IPS-18a (cell line): ENCODE data around the gene ICAM1.
"Not testable (repeated sequence)": the region's sequence is repeated elsewhere in the genome, so short reads cannot be mapped to it uniquely, and the experiment has no call there.

Experiments used
- H3K27ac ChIP-seq: one replicate; pipeline ENCODE4 v1.5.1; 2013; ENCODE audit warnings: low read length
- H3K27me3 ChIP-seq: one replicate; pipeline ENCODE4 v1.6.1; 2013; ENCODE audit warnings: mild to moderate bottlenecking, low read length; ENCODE audit not compliant: control insufficient read depth, insufficient read depth
- H3K36me3 ChIP-seq: one replicate; pipeline ENCODE4 v1.6.1; 2013; ENCODE audit warnings: low read depth, low read length; ENCODE audit not compliant: control insufficient read depth
- H3K4me1 ChIP-seq: one replicate; pipeline ENCODE4 v1.6.1; 2013; ENCODE audit warnings: low read depth, low read length; ENCODE audit not compliant: control insufficient read depth
- H3K4me3 ChIP-seq: one replicate; pipeline ENCODE4 v1.5.1; 2013; ENCODE audit warnings: low read length
- H3K9ac ChIP-seq: one replicate; pipeline ENCODE4 v1.6.1; 2013; ENCODE audit warnings: mild to moderate bottlenecking, low read length, moderate library complexity
- H3K9me3 ChIP-seq: one replicate; pipeline ENCODE4 v1.6.1; 2013; ENCODE audit warnings: low read depth, low read length; ENCODE audit not compliant: control insufficient read depth

Gene ICAM1

DNA sequence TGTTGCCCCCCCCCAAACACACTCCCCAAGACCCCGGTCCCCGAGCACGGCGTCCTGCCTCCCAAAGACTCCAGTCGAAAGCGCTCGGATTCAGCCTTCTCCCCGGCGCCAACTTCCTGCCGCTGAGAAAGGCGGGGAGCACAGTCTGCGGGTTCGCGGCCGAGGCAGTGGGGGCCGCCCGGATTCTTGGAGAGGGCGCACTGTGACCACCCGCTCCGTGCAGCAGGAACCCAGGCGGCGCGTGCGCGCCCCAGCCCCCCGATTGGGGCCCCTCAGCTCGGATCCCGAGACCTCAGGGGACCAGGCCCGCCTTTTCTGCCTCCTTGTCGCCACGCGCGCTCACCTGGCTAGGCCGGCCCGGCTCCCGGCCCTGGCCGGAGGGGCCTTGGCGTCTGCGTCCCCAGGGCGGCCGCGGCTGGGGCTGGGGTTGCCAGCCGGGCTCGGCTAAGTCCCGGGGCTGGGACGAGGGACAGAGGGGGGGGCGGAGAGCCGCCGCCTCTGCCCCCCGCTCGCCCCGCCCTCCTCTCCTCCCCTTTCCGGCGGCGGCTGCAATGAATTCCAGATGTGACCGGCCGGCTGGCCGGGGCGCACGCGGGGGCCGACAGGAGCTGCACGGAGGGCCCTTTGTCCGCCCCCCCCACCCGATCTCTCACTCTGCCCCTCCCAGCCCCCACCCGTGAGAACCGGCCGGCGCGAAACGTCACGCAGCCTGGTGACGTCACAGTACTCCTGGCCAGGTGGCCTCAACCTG, 39.9 kb upstream of the ICAM1 start, which contains the start of gene S1PR2:
Gene S1PR2, minus strand, starts transcription at position 471 of the 751 bp plus-strand sequence. CDS start 6,426 bp downstream, outside the sequence.
- Histone ChIP-seq H3K9me3 (no peaks in the 10 kb centered on the region), H3K27ac (no peak within 1 kb of the TSS), H3K9ac (peak within 1 kb of the TSS; percentile 82), H3K27me3 (no peaks in the 10 kb centered on the region), H3K4me1 (no peaks in the 10 kb centered on the region), H3K36me3 (no peaks in the 10 kb centered on the region), H3K4me3 (peak within 1 kb of the TSS; percentile 75)

DNA sequence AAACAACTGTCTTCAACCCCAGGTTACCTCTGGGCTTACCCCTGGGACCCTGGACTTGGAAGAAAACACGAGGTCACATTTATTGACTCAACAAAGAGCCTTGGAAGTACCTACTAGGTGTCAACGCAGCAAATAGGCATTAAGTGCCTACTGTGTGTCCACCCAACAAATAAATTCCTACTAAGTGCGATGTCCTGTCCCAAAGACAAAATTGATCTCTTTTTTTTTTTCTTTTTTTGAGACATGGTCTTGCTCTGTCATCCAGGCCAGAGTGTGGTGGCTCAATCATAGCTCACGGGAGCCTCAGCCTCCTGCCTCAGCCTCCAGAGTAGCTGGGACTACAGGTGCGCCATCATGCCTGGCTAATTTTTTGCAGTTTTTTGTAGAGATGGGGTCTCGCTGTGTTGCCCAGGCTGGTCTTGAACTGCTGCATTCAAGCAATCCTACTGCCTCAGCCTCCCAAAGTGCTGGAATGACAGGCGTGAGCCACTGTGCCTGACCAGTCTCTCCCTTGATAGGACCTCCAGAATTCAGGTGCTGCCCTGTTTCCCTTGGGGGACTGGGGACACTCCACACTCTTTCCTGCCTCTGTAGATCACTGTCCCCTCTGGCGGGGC, 39.2 kb upstream of the ICAM1 start:
- Histone ChIP-seq H3K36me3 (no peaks in the 10 kb centered on the region), H3K27ac (no peak overlapping the region), H3K4me3 (peak overlapping the region; percentile 75), H3K9me3 (no peaks in the 10 kb centered on the region), H3K4me1 (no peaks in the 10 kb centered on the region), H3K9ac (peak overlapping the region; percentile 82), H3K27me3 (no peaks in the 10 kb centered on the region)

DNA sequence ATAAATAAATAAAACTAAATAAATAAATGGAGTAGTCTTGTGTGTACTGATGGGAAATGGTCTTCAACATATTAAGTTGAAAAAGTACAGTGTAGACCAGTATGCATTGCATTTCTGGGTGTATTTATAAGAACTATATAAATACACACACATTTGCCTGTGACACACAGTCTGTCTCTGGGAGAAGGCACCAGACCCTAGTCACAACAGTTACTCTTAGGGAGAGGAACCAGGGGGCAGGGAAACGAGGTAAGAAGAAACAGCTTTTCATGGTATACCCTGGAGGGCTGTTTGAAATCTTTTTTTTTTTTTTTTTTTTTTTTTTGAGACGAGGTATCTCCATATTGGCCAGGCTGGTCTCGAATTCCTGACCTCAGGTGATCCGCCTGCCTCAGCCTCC, 37.0 kb upstream of the ICAM1 start:
- Histone ChIP-seq H3K9ac (no peak overlapping the region), H3K4me1 (no peaks in the 10 kb centered on the region), H3K27me3 (no peaks in the 10 kb centered on the region), H3K36me3 (no peaks in the 10 kb centered on the region), H3K9me3 (no peaks in the 10 kb centered on the region), H3K4me3 (no peak overlapping the region), H3K27ac (no peak overlapping the region)

DNA sequence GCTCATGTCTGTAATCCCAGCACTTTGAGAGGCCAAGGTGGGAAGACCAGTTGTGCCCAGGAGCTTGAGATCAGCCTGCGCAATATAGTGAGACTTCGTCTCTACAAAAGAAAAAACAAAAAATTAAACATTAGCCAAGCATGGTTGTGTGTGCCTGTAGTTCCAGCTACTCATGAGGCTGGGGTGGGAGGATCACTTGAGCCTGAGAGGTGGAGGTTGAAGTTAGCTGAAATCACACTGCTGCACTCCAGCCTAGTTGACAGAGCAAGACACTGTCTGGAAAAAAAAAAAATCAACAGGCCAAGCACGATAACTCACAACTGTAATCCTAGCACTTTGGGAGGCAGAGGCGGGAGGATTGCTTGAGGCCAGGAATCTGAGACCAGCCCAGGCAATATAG, 35.9 kb upstream of the ICAM1 start:
- Histone ChIP-seq H3K27me3 (no peaks in the 10 kb centered on the region), H3K9me3 (no peaks in the 10 kb centered on the region), H3K4me1 (no peaks in the 10 kb centered on the region), H3K9ac (no peak overlapping the region), H3K36me3 (no peaks in the 10 kb centered on the region), H3K4me3 (no peak overlapping the region), H3K27ac (no peak overlapping the region)

DNA sequence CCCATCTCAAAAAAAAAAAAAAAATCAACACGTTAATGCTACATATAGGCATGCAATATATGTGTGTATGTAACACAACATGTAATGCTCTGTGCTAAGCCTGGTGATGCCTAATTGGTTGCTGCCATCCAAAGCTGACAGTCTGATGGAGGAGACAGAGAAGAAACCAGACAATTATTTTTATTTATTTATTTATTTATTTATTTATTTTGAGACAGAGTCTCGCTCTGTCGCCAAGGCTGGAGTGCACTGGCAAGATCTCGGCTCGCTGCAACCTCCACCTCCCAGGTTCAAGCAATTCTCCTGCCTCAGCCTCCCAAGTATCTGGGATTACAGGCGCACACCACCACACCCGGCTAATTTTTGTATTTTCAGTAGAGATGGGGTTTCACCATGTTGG, 35.5 kb upstream of the ICAM1 start:
- not testable (repeated sequence) for H3K27ac ChIP-seq, H3K36me3 ChIP-seq, H3K9ac ChIP-seq, H3K9me3 ChIP-seq, H3K27me3 ChIP-seq, H3K4me1 ChIP-seq, H3K4me3 ChIP-seq

DNA sequence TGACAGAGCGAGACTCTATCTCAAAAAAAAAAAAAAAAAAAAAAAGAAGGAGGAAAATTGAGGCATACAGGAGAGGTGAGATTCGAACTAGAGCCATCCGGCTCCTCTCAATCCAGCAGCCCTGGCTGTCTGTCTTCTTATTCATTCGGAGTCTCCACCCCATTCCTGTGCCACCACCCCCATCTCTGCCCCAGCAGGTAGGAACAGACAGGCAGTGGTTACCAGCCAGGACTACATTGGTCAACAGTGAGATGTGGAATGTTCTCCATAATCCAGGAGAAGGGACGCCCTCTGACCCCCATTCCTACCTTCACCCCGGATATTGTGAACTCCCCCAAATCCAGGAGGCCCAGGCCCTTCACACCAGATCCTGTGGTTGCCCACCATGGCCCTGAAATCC, 33.2 kb upstream of the ICAM1 start:
- no peaks in the 10 kb centered on the region for H3K27me3 ChIP-seq
- no peak overlapping the region for H3K27ac ChIP-seq
- H3K9me3 ChIP-seq: no peaks in the 10 kb centered on the region
- no peaks in the 10 kb centered on the region for H3K36me3 ChIP-seq
- no peaks in the 10 kb centered on the region for H3K4me1 ChIP-seq
- H3K4me3 ChIP-seq: no peak overlapping the region
- H3K9ac ChIP-seq: no peak overlapping the region

DNA sequence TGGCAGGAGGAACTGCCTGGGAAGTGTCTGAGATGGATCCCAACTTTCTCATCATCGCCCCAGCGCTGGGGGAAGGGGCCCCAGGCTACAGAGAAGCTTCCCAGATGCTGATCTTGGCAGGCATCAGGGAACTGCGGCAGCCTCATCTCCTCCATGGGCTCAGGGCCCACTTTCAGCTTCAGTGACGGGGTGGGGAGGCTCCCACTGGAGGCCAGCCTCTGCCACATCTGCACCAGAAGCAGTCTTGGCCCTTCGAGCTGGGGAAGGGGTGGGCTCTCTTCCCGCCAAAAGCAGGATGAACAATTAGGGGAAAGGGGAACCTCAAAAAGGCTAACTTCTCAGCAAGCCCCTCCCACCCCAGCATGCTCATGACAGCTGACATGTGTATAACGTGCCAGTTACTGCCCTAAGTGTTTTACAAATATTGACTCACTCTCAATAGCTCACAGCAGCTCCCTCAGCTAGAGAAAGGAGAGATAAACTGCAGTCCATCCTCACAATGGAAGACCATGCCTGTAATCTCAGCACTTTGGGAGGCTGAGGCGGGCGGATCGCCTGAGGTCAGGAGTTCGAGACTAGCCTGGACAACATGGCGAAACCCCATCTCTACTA, 32.6 kb upstream of the ICAM1 start:
- no peak overlapping the region for H3K9ac ChIP-seq
- no peak overlapping the region for H3K4me3 ChIP-seq
- no peak overlapping the region for H3K27ac ChIP-seq
- H3K36me3 ChIP-seq: no peaks in the 10 kb centered on the region
- no peaks in the 10 kb centered on the region for H3K27me3 ChIP-seq
- H3K9me3 ChIP-seq: no peaks in the 10 kb centered on the region
- no peaks in the 10 kb centered on the region for H3K4me1 ChIP-seq

DNA sequence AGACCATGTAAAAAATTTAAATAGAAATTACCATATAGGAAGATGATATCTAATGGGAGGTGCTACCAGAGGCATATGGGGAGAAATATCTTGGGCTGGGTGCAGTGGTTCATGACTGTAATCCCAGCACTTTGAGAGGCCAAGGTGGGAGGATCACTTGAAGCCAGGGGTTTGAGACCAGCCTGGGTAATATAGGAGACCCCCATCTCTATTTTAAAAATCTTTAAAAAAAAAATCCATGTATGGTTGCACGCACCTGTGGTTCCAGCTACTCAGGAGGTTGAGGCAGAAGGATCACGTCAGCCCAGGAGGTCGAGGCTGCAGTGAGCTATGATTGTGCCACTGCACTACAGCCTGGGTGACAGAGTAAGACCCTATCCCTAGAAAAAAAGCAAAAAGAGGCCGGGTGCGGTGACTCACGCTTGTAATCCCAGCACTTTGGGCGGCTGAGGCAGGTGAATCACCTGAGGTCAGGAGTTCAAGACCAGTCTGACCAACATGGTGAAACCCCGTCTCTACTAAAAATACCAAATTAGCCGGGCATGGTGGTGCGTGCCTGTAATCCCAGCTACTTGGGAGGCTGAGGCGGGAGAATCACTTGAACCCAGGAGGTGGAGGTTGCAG, 29.0 kb upstream of the ICAM1 start:
- H3K4me3 ChIP-seq, H3K9ac ChIP-seq, H3K4me1 ChIP-seq, H3K27me3 ChIP-seq, H3K27ac ChIP-seq, H3K9me3 ChIP-seq, H3K36me3 ChIP-seq: not testable (repeated sequence)

DNA sequence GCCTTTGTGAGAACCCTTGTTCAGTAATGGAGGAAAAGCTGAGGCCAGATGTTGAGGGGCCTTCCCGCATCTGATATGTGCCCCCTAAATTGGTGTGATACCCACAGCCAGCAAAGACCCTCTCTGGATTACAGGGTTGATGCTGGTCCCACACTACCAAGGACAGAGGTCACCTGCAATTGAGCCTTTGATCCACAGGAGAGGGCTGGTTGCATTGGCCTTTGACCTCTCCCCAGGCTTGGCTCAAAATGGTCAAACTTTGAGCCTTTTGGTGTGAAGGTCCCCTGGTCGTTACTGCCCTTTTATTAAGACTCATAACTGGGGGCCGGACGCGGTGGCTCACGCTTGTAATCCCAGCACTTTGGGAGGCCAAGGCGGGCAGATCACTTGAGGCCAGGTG, 27.3 kb upstream of the ICAM1 start:
- H3K27me3 ChIP-seq: no peaks in the 10 kb centered on the region
- no peak overlapping the region for H3K4me3 ChIP-seq
- no peaks in the 10 kb centered on the region for H3K9me3 ChIP-seq
- no peak overlapping the region for H3K27ac ChIP-seq
- no peak overlapping the region for H3K9ac ChIP-seq
- H3K4me1 ChIP-seq: no peaks in the 10 kb centered on the region
- no peaks in the 10 kb centered on the region for H3K36me3 ChIP-seq

DNA sequence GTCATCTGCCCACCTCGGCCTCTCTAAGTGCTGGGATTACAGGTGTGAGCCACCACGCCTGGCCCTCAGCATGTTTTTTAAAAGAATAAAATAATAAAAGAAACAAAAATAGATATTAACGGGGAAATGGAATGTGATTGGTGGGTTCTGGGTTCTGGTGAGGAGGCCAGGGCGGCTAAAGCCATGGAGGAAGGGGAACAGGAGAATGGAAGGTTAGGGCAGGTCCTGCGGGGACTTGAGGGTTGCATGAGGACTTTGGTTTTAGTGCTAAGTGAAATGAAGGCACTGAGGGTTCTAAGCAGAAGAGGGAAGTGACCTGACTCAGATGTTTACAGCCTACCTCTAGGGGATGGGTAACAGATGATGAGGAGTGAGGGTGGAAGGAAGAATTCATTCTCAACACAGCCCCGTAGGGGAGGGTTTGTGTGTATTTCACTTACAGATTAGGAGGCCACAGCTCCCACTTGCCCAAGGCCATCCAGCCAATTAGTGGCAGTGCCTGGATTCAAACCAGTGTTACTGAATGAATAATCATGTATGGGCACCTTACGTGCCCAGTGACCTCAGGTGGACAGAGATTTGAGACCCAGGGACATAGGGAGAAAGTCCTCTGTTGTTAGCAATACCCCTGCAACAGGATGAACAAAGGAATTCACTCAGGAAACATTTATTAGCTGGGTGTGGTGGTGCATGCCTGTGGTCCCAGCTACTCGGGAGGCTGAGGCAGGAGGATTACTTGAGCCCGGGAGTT, 25.6 kb upstream of the ICAM1 start:
- no peak overlapping the region for H3K27ac ChIP-seq
- no peaks in the 10 kb centered on the region for H3K4me1 ChIP-seq
- no peak overlapping the region for H3K9ac ChIP-seq

DNA sequence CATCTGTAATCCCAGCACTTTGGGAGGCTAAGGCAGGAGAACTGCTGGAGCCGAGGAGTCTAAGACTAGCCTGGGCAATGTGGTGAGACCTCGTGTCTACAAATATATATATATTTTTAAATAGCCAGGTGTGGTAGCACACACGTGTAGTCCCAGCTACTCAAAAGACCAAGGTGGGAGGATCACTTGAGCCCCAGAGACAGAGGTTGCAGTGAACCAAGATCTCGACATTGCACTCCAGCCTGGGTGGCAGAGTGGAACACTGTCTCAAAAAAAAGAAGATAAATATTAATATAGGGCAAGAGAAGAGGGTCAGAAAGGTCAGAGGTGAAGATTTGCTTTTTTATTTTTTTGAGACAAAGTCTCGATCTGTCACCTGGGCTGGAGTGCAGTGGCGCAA, 24.4 kb upstream of the ICAM1 start:
- H3K27ac ChIP-seq: no peak overlapping the region
- no peak overlapping the region for H3K9ac ChIP-seq

More for the DNA sequence above, 25.6 kb upstream of the ICAM1 start:
- no peak overlapping the region for H3K4me3 ChIP-seq
- H3K36me3 ChIP-seq: no peaks in the 10 kb centered on the region
- no peaks in the 10 kb centered on the region for H3K9me3 ChIP-seq
- no peaks in the 10 kb centered on the region for H3K27me3 ChIP-seq

More for the DNA sequence above, 24.4 kb upstream of the ICAM1 start:
- Histone ChIP-seq H3K9me3 (no peaks in the 10 kb centered on the region), H3K27me3 (no peaks in the 10 kb centered on the region), H3K36me3 (no peaks in the 10 kb centered on the region), H3K4me1 (no peaks in the 10 kb centered on the region), H3K4me3 (no peak overlapping the region)
